HepG2 (cell line): ENCODE results near the gene MKS1.

Experiments
- JUND ChIP-seq: sonication (generic); formaldehyde crosslinking; IDR thresholded peaks from 2 replicates; pipeline ENCODE4 v1.8.0; 2022; ENCODE audit warnings: mild to moderate bottlenecking, missing genetic modification reagents
- TF ChIP-seq, protein P1 (sequence below): sonication (generic); formaldehyde crosslinking; IDR thresholded peaks from 2 replicates; pipeline ENCODE4 v1.5.0; 2020; ENCODE audit warnings: mild to moderate bottlenecking, missing genetic modification reagents, moderate library complexity

DNA sequence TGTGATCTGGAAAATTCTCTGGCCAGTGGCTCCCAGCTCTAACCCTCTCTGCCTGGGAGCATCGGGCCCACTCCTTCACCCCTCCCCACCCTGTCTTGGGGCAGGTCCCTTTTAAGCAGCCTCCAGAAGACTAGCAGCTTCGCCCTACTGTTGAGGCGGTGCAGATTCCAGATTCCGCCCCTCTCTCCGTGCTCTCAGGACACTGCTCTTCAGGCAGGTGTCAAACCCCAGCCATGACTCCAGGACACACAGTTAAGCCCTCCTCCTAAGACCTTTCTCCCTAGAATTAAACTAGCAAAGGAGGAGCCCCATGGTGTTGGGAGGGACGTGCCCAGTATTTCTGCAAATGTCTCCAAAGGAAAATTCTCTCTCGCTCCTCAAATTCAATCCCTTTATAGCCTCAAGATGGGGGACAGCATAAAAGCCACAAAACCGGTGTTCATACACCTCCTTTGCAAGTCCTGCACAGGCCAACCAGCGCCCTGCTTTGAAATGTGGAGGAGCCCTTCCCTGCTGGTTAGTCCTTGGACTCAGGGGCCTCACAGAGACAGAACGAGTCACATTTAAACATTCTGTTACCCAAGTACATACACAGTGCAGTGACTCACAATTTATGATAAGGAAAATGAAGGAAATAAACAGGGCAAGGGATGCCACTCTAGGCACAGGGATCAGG lies 26.5 kb upstream of the MKS1 start:
- TF ChIP-seq, protein P1, sequence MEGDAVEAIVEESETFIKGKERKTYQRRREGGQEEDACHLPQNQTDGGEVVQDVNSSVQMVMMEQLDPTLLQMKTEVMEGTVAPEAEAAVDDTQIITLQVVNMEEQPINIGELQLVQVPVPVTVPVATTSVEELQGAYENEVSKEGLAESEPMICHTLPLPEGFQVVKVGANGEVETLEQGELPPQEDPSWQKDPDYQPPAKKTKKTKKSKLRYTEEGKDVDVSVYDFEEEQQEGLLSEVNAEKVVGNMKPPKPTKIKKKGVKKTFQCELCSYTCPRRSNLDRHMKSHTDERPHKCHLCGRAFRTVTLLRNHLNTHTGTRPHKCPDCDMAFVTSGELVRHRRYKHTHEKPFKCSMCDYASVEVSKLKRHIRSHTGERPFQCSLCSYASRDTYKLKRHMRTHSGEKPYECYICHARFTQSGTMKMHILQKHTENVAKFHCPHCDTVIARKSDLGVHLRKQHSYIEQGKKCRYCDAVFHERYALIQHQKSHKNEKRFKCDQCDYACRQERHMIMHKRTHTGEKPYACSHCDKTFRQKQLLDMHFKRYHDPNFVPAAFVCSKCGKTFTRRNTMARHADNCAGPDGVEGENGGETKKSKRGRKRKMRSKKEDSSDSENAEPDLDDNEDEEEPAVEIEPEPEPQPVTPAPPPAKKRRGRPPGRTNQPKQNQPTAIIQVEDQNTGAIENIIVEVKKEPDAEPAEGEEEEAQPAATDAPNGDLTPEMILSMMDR (CRISPR knock-in tag) = no peak
- TF ChIP-seq JUND (CRISPR knock-in tag) = no peak
